ENCODE measurements around the gene ATG12.

ATG12 gene

GRCh38 chr5:115800108-115800507 is 41.3 kb downstream of the ATG12 start:
- peaks cover 0 to 6% (median 0%) of the 10 kb centered on the region in 5 experiments for H3K27me3 ChIP-seq (replicated peaks in 2 of 5; ENCODE audit: control insufficient read depth in 4 of 5, insufficient read depth in 5 of 5, low read length in 4 of 5)
- 100% methylated on average over 2 of the region's 2 CpGs for WGBS (ENCODE audit: insufficient coverage)
- H3K36me3 ChIP-seq (ENCODE audit: control insufficient read depth in 4 of 4, insufficient read depth in 4 of 4, low read length in 3 of 4), result no peaks in the 10 kb centered on the region
- no peak overlapping the region for H3K27ac ChIP-seq (ENCODE audit: insufficient read depth in 1 of 2, low read depth in 1 of 2, low read length in 2 of 2, poor library complexity in 1 of 2, severe bottlenecking in 2 of 2)
- POLR2A ChIA-PET, result no interaction called here
- no peak for DNase-seq
- no peak overlapping the region for H3K4me3 ChIP-seq (ENCODE audit: control insufficient read depth in 1 of 7, extremely low read depth in 1 of 7, insufficient read depth in 4 of 7, low read depth in 2 of 7, low read length in 6 of 7)
- no peaks in the 10 kb centered on the region for H3K9me3 ChIP-seq (ENCODE audit: control extremely low read depth in 1 of 5, control insufficient read depth in 4 of 5, insufficient read depth in 2 of 5, low read depth in 1 of 5, low read length in 4 of 5)
- CTCF ChIA-PET, result no interaction called here
- no peaks in the 10 kb centered on the region for H3K4me1 ChIP-seq (ENCODE audit: control extremely low read depth in 1 of 4, control insufficient read depth in 4 of 4, insufficient read depth in 4 of 4, low read length in 3 of 4)

- ChIA-PET CTCF (no interaction called here), POLR2A (no interaction called here)
- peaks cover 0 to 8% (median under 1%) of the 10 kb centered on the region in 5 experiments for H3K27me3 ChIP-seq (replicated peaks in 2 of 5; ENCODE audit: control insufficient read depth in 4 of 5, insufficient read depth in 5 of 5, low read length in 4 of 5)
- no peak overlapping the region for H3K27ac ChIP-seq (ENCODE audit: insufficient read depth in 1 of 2, low read depth in 1 of 2, low read length in 2 of 2, poor library complexity in 1 of 2, severe bottlenecking in 2 of 2)
- 100% methylated on average over 2 of the region's 2 CpGs for WGBS (ENCODE audit: insufficient coverage)
- no peaks in the 10 kb centered on the region for H3K9me3 ChIP-seq (ENCODE audit: control extremely low read depth in 1 of 5, control insufficient read depth in 4 of 5, insufficient read depth in 2 of 5, low read depth in 1 of 5, low read length in 4 of 5)
- no peak overlapping the region for H3K4me3 ChIP-seq (ENCODE audit: control insufficient read depth in 1 of 7, extremely low read depth in 1 of 7, insufficient read depth in 4 of 7, low read depth in 2 of 7, low read length in 6 of 7)
- no peaks in the 10 kb centered on the region for H3K4me1 ChIP-seq (ENCODE audit: control extremely low read depth in 1 of 4, control insufficient read depth in 4 of 4, insufficient read depth in 4 of 4, low read length in 3 of 4)
- no peak for DNase-seq
- no peaks in the 10 kb centered on the region for H3K36me3 ChIP-seq (ENCODE audit: control insufficient read depth in 4 of 4, insufficient read depth in 4 of 4, low read length in 3 of 4)
These were observed 43.1 kb downstream of the ATG12 start for GRCh38 chr5:115798252-115798651.

- Histone ChIP-seq H3K27ac (ENCODE audit: insufficient read depth in 1 of 2, low read depth in 1 of 2, low read length in 2 of 2, poor library complexity in 1 of 2, severe bottlenecking in 2 of 2) (no peak overlapping the region), H3K36me3 (ENCODE audit: control insufficient read depth in 4 of 4, insufficient read depth in 4 of 4, low read length in 3 of 4) (no peaks in the 10 kb centered on the region), H3K27me3 (replicated peaks in 2 of 5; ENCODE audit: control insufficient read depth in 4 of 5, insufficient read depth in 5 of 5, low read length in 4 of 5) (peaks cover 0 to 9% (median 4%) of the 10 kb centered on the region in 5 experiments), H3K4me3 (ENCODE audit: control insufficient read depth in 1 of 7, extremely low read depth in 1 of 7, insufficient read depth in 4 of 7, low read depth in 2 of 7, low read length in 6 of 7) (no peak overlapping the region), H3K4me1 (ENCODE audit: control extremely low read depth in 1 of 4, control insufficient read depth in 4 of 4, insufficient read depth in 4 of 4, low read length in 3 of 4) (no peaks in the 10 kb centered on the region), H3K9me3 (ENCODE audit: control extremely low read depth in 1 of 5, control insufficient read depth in 4 of 5, insufficient read depth in 2 of 5, low read depth in 1 of 5, low read length in 4 of 5) (no peaks in the 10 kb centered on the region)
- ChIA-PET POLR2A (no interaction called here), CTCF (interaction anchor here (0.9 kb wide), 1 partner anchor 222 kb away, joined by 3 read pairs; no protein-coding TSS in a partner anchor)
- 100% methylated on average over 2 of the region's 3 CpGs for WGBS (ENCODE audit: insufficient coverage)
- no peak for DNase-seq
These were observed 44.7 kb downstream of the ATG12 start for GRCh38 chr5:115796656-115797055.

DNA sequence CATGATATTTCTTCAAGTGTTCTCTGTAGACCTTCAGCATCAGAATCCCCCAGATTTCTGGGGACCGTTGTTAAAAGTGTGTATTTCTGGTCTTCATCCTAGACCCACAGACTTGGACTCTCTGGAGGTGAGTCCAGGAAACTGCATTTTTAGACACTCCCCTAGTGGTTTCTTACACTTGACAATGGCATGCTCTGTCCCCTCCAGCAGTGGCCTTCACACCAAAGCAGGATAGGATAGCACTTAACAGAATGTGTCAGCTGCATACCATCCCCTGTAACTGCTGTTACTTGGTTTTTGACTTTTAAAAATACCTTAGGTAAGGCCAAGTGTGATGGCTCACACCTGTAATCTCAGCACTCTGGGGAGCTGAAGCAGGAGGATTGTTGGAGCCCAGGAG is 45.7 kb downstream of the ATG12 start:
- H3K36me3 ChIP-seq (ENCODE audit: control insufficient read depth in 4 of 4, insufficient read depth in 4 of 4, low read length in 3 of 4), result no peaks in the 10 kb centered on the region
- DNase-seq, result no peak
- ChIA-PET CTCF (interaction anchor here (0.6 kb wide), 1 partner anchor 30 kb away, joined by 3 read pairs; no protein-coding TSS in a partner anchor), POLR2A (no interaction called here)
- H3K27me3 ChIP-seq (replicated peaks in 2 of 5; ENCODE audit: control insufficient read depth in 4 of 5, insufficient read depth in 5 of 5, low read length in 4 of 5), result peaks cover 0 to 11% (median 4%) of the 10 kb centered on the region in 5 experiments
- no peak overlapping the region for H3K4me3 ChIP-seq (ENCODE audit: control insufficient read depth in 1 of 7, extremely low read depth in 1 of 7, insufficient read depth in 4 of 7, low read depth in 2 of 7, low read length in 6 of 7)
- H3K9me3 ChIP-seq (ENCODE audit: control extremely low read depth in 1 of 5, control insufficient read depth in 4 of 5, insufficient read depth in 2 of 5, low read depth in 1 of 5, low read length in 4 of 5), result no peaks in the 10 kb centered on the region
- 90% methylated on average over 1 of the region's 1 CpG for WGBS (ENCODE audit: insufficient coverage)
- no peaks in the 10 kb centered on the region for H3K4me1 ChIP-seq (ENCODE audit: control extremely low read depth in 1 of 4, control insufficient read depth in 4 of 4, insufficient read depth in 4 of 4, low read length in 3 of 4)
- no peak overlapping the region for H3K27ac ChIP-seq (ENCODE audit: insufficient read depth in 1 of 2, low read depth in 1 of 2, low read length in 2 of 2, poor library complexity in 1 of 2, severe bottlenecking in 2 of 2)

DNA sequence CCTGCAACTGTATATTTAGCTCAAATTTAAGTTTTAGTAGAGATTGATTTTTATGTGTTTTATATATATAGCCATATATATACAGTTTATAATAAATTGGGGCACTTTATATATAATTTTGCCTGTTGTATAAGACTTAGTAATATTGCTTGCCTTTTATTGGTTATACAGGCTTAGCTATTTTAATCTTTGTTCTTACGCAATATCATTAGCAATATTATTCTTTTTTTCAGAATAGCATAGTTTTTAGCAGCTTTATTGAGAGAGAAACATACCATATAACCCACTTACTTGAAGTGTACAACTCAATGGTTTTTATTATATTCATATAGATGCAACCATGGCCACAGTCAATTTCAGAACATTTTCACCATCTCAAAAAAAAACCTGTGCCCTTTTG is 52.9 kb downstream of the ATG12 start:
- Histone ChIP-seq H3K4me3 (ENCODE audit: control insufficient read depth in 1 of 7, extremely low read depth in 1 of 7, insufficient read depth in 4 of 7, low read depth in 2 of 7, low read length in 6 of 7) (no peak overlapping the region), H3K9me3 (ENCODE audit: control extremely low read depth in 1 of 5, control insufficient read depth in 4 of 5, insufficient read depth in 2 of 5, low read depth in 1 of 5, low read length in 4 of 5) (peaks cover 0 to 2% (median 0%) of the 10 kb centered on the region in 5 experiments), H3K27me3 (replicated peaks in 2 of 5; ENCODE audit: control insufficient read depth in 4 of 5, insufficient read depth in 5 of 5, low read length in 4 of 5) (peaks cover 0 to 27% (median 7%) of the 10 kb centered on the region in 5 experiments), H3K27ac (ENCODE audit: insufficient read depth in 1 of 2, low read depth in 1 of 2, low read length in 2 of 2, poor library complexity in 1 of 2, severe bottlenecking in 2 of 2) (no peak overlapping the region), H3K4me1 (ENCODE audit: control extremely low read depth in 1 of 4, control insufficient read depth in 4 of 4, insufficient read depth in 4 of 4, low read length in 3 of 4) (no peaks in the 10 kb centered on the region), H3K36me3 (ENCODE audit: control insufficient read depth in 4 of 4, insufficient read depth in 4 of 4, low read length in 3 of 4) (no peaks in the 10 kb centered on the region)
- POLR2A ChIA-PET, result no interaction called here
- WGBS (ENCODE audit: insufficient coverage), result no CpG with 5 or more reads among the region's 1 CpG
- no peak for DNase-seq
- CTCF ChIA-PET, result no interaction called here

DNA sequence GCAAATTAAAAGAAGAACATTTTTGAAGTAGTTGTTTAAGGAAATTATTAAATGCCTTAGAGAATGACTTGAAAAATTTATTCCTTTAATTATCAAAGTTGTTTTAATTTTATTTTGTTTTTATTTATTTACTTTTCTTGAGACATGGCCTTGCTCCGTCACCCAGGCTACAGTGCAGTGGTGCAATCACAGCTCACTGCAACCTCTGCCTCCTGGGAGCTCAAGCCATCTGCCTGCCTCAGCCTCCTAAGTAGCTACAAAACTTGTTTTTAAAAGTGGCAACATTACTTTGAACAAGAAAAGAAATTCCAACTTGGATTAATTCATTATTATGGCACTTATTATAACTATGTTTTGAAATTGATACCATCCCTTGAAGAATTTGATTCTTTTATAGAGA is 53.9 kb downstream of the ATG12 start:
- Histone ChIP-seq H3K4me3 (ENCODE audit: control insufficient read depth in 1 of 7, extremely low read depth in 1 of 7, insufficient read depth in 4 of 7, low read depth in 2 of 7, low read length in 6 of 7) (no peak overlapping the region), H3K9me3 (ENCODE audit: control extremely low read depth in 1 of 5, control insufficient read depth in 4 of 5, insufficient read depth in 2 of 5, low read depth in 1 of 5, low read length in 4 of 5) (peaks cover 0 to 2% (median 0%) of the 10 kb centered on the region in 5 experiments), H3K4me1 (ENCODE audit: control extremely low read depth in 1 of 4, control insufficient read depth in 4 of 4, insufficient read depth in 4 of 4, low read length in 3 of 4) (no peaks in the 10 kb centered on the region), H3K27me3 (replicated peaks in 2 of 5; ENCODE audit: control insufficient read depth in 4 of 5, insufficient read depth in 5 of 5, low read length in 4 of 5) (peaks cover 0 to 21% (median 5%) of the 10 kb centered on the region in 5 experiments), H3K27ac (ENCODE audit: insufficient read depth in 1 of 2, low read depth in 1 of 2, low read length in 2 of 2, poor library complexity in 1 of 2, severe bottlenecking in 2 of 2) (no peak overlapping the region), H3K36me3 (ENCODE audit: control insufficient read depth in 4 of 4, insufficient read depth in 4 of 4, low read length in 3 of 4) (no peaks in the 10 kb centered on the region)
- 0% methylated on average over 1 of the region's 1 CpG for WGBS (ENCODE audit: insufficient coverage)
- POLR2A ChIA-PET, result no interaction called here
- no peak for DNase-seq
- CTCF ChIA-PET, result no interaction called here

- 68% methylated on average over 5 of the region's 6 CpGs for WGBS (ENCODE audit: insufficient coverage)
- H3K9me3 ChIP-seq (ENCODE audit: control extremely low read depth in 1 of 5, control insufficient read depth in 4 of 5, insufficient read depth in 2 of 5, low read depth in 1 of 5, low read length in 4 of 5), result peaks cover 0 to 2% (median 0%) of the 10 kb centered on the region in 5 experiments
- CTCF ChIA-PET, result no interaction called here
These were observed 55.8 kb downstream of the ATG12 start for GRCh38 chr5:115785381-115786065.

More at GRCh38 chr5:115785381-115786065, 55.8 kb downstream of the ATG12 start:
- Histone ChIP-seq H3K4me1 (ENCODE audit: control extremely low read depth in 1 of 4, control insufficient read depth in 4 of 4, insufficient read depth in 4 of 4, low read length in 3 of 4) (no peaks in the 10 kb centered on the region), H3K4me3 (ENCODE audit: control insufficient read depth in 1 of 7, extremely low read depth in 1 of 7, insufficient read depth in 4 of 7, low read depth in 2 of 7, low read length in 6 of 7) (no peak overlapping the region), H3K27ac (ENCODE audit: insufficient read depth in 1 of 2, low read depth in 1 of 2, low read length in 2 of 2, poor library complexity in 1 of 2, severe bottlenecking in 2 of 2) (no peak overlapping the region), H3K36me3 (ENCODE audit: control insufficient read depth in 4 of 4, insufficient read depth in 4 of 4, low read length in 3 of 4) (no peaks in the 10 kb centered on the region), H3K27me3 (replicated peaks in 2 of 5; ENCODE audit: control insufficient read depth in 4 of 5, insufficient read depth in 5 of 5, low read length in 4 of 5) (peaks cover under 1 to 17% (median 5%) of the 10 kb centered on the region in 5 experiments)
- DNase-seq, result no peak
- POLR2A ChIA-PET, result no interaction called here

Measured in common myeloid progenitor, CD34-positive (primary cell).